HG02798 (cell line): ENCODE data around the gene KCTD13.
"Not testable (repeated sequence)": the region's sequence is repeated elsewhere in the genome, so short reads cannot be mapped to it uniquely, and the experiment has no call there.

Experiments
- ATAC-seq: cut with Tn5 transposase; IDR thresholded peaks from one replicate; pipeline ENCODE4 v1.9.1; 2021; ENCODE audit warnings: mild to moderate bottlenecking; ENCODE audit not compliant: unreplicated experiment, poor library complexity

The KCTD13 gene

GRCh38 chr16:29909851-29910250 is 16.2 kb downstream of the KCTD13 start:
- not testable (repeated sequence) for ATAC-seq

DNA sequence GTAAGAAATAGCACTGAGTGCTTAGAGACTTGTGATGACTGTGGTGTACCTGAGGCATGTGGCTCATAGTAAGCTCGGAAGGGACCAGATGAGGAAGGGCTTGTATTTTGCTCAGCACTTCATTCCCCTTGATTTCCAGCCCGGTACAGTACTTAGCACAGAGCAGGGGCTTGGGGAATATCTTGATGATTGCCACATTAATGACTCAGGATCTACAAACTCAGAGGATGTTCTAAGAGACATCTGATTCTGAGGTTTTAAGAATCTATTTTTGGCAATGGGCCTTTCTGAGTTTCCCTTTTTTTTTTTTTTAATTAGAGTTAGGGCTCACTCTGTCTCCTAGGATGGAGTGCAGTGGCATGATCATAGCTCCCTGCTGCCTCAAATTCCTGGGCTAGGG is 16.6 kb downstream of the KCTD13 start:
- ATAC-seq: no peak

- no peak for ATAC-seq
Observed at GRCh38 chr16:29908719-29909220, 17.3 kb downstream of the KCTD13 start.

DNA sequence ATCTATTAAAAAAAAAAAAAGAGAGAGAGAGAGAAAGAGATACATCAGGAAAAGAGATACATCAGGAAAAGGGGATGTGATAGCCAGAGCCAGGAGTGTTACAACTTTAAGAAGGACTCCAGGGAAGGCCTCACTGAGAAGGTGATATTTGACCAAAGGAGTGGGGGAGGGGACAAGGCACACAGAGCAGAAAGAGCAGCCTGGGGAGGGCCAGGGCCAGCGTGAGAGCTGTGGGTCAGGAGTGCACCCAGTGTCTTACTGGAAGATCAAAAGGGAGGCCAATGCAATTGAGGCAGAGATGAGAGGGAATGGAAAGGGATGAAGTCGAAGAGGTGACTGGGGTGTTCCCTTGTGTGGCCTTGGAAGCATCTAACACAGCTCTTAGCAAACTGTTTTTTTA is 18.1 kb downstream of the KCTD13 start:
- ATAC-seq: no peak

DNA sequence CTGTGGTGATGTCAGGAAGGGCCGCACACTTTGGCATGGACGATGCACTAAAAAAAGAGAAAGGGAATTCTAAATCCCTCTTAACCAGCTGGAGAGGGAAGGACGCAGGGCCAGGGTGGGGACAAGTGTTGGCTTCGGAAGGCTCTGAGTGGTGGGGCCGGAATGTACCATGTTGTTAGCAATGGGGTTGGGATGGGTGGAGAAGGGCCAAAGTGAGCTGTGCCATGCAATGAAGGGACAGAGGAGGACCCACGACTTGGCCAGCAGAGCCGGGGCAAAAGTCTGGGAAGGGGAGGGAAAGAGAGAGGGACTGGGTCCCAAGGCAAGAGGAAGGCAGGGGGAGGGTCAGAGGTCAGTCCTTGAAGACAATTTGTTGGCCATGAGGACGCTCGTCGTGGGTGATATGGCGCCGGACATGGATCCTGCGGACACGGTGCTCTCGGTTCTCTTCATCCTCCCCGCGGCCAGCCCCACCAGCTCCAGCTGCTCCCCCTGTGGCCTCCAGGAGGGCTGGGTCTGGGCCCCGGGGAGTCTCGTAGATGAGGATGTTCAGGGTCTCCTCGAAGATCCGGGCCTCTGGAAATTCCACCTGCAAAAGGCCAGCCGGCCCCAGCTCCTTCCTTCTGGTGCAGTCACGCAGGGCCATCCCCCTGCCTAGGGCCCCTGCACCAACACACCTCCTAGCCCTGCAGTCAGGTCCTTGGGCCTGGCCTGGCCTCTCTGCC is 19.3 kb downstream of the KCTD13 start:
- ATAC-seq: no peak

DNA sequence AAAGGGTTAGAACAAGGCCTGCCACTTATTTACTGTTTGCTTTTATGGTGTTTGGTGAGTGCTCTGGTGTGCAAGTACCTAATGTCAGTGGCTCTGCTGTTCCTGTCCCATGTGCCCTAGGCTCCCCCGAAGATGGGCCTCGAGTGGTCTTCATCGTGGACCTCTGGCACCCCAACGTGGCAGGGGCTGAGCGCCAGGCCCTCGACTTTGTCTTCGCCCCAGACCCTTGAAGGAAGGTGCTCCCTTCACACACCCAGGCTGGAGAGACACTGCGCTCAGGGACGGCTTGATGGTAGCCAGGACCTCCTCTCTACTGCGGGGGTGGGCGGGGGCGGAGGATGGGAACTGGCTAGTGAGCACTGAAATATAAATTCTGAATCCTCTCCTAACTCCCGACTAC is 20.4 kb downstream of the KCTD13 start:
- ATAC-seq: no peak

GRCh38 chr16:29904947-29905346 is 21.1 kb downstream of the KCTD13 start:
- ATAC-seq: no peak

DNA sequence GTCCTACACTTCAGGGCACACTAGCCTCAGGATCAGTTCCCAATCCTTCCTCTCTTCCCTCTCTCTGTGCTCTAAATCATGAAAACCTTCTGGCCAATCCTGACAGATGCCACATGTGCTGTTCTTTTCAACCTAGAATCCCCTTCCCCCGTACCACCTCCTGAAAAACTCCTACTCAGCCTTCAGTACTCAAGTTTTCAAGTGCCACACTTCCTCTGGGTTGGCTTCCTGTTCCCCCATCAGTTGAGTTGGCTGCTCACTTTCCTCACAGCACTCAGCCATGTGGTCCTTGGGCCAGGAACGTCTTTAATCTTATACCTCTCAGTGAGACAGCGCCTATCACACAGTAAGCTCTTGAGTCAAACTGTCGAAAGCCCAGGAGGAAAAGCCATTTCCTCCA is 22.4 kb downstream of the KCTD13 start:
- ATAC-seq: no peak

GRCh38 chr16:29901607-29901945 is 24.4 kb downstream of the KCTD13 start:
- no peak for ATAC-seq

GRCh38 chr16:29900888-29901606 is 25.0 kb downstream of the KCTD13 start:
- ATAC-seq: no peak

DNA sequence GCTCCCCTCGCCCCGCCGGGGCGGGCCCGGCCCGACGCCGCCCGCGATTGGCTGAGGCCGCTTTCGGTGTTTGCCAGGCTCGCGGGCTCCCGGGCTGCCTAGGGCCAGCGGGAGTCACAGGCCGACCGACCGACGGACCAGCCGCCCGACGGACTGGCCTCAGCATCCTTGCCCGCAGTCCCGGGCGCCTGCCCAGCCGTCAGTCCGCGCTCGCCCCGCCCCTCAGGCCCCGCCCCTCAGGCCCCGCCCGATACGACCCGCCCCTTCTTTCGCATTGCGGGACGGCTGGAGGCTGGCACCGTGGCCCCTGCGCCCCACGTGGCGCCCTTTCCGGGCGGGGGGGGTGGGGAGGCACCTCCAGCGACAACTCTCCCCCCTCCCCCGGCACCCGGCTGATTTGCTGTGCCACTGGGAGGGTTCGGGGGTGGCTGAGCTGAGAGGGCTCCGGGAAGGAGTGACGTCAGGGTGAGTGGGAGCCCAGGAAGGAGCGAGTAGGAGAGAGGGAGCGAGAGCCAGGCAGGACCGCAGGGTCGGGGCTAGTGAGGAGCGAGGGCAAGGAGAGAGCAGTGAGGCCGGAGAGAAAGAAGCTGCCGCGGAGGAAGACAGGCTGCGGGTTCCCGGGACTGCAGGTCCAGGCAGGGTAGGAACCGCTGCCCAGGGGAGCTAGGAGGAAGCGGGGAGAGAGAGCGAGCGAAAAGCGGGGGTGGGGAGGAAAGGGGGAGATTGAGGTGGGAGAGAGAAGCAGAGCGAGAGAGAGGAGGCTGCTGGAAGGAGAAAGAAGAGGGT is 25.7 kb downstream of the KCTD13 start, which contains the start of gene ASPHD1:
TSS of gene ASPHD1 (plus strand) at position 387 of the 786 bp plus-strand sequence. CDS start 484 bp downstream, outside the sequence.
- ATAC-seq: peak; percentile 75

GRCh38 chr16:29899516-29900101 is 26.4 kb downstream of the KCTD13 start, which contains the start of gene SEZ6L2:
TSS of gene SEZ6L2 (minus strand) at chr16:29899550. CDS start at chr16:29899019, 531 bp downstream.
- ATAC-seq: no peak

- no peak for ATAC-seq
Observed at GRCh38 chr16:29898804-29899515, 27.1 kb downstream of the KCTD13 start.

DNA sequence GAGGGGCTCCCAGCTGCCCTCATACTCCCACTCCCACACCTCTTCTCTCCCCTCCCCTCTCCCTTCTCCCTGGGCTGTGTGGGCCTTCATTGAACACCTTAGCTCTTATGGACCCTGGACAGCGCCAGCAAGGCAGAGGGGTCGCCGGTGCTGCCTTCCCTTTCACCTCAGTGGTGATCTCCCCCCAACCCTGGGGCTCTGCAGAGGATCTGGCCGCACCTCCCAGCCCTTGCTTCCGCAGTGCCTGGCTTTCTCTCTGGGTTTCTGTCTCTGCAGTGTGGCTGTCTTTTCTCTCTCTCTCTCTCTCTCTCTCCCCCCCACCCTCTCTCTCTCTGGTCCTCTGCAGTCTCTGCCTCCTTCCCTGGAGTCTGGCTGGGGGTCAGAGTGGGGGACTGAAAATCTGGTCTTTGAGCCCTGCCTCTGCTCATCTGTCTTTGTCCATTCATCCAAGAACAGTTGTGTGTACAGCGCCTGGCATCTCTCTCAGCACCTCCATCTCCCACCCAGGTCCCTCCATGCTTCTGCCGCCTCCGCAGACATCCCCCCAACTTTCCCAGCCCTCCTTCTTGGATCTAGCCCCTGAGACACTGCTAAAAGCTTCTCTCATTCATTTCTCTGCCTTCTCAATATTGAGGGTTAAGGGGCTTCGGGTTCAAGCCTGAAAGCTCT is 27.8 kb downstream of the KCTD13 start:
- no peak for ATAC-seq

- ATAC-seq: no peak
Observed at GRCh38 chr16:29897333-29897732, 28.7 kb downstream of the KCTD13 start.

DNA sequence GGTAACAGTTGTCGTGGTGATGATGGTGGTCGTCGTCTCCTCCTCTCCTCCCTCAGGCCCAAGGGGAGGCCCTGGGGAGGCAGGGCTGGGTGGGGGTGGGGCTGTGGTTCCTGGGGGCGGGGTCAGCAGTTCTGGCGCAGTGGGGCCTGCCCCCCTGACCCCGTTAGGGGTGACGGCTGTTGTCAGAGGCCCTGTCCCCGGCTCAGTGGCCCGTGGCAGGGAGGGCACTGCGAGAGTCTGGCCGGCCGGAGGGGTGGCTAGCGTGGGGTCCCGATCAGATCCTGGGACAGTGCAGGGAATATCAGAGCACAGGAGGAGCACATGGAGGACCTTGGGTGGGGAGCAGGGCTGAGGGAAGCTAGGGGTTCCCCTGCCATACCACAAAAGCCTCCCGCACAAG is 29.2 kb downstream of the KCTD13 start:
- no peak for ATAC-seq

DNA sequence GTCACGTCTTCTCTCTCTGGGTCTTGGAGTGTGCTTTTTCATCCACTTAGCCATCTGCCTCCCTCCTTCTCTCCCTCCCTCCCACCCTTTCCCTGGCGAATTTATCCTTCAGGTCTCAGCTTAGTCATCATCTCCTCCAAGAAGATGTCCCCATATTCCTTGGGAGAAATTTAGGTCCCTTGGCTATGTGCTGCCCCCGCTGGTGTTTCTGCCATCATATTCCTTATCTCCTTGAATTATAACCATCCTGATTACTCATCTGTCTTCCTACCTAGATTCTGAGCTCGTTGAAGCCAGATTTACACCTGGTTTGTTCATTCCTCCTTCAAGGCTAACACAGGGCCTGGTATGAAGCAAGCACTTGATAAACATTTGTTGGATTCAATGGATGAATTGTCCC is 31.7 kb downstream of the KCTD13 start:
- ATAC-seq: no peak

- ATAC-seq: no peak
Observed at GRCh38 chr16:29893553-29893952, 32.5 kb downstream of the KCTD13 start.

DNA sequence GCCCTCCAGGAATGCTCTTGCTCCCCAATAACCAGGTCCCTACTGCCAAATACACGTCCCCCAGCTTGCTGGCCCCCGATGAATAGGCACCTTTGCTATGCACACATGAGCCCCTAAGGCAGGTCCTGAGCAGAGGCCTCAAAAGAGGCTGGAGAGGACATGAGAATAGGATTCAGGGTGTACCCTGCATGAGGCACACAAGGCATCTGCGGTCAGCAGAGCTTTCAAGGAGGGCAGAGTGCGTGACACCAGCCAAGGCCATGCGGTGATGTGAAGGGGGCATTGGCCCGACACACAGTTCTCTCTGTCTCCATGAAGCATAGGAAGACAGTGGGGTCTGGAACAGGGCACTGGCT is 33.6 kb downstream of the KCTD13 start:
- ATAC-seq: no peak
